Activated naive CD8-positive, alpha-beta T cell (primary cell): Measurements from ENCODE around the gene URGCP.

Experiments used
- H3K27ac Mint-ChIP-seq: one replicate; pipeline ENCODE4 v1.8.0; 2021; ENCODE audit warnings: mixed read lengths
- H3K27me3 Mint-ChIP-seq: one replicate; pipeline ENCODE4 v1.8.0; 2021; ENCODE audit warnings: mixed read lengths
- H3K36me3 Mint-ChIP-seq: one replicate; pipeline ENCODE4 v1.8.0; 2021; ENCODE audit warnings: mixed read lengths
- H3K4me1 Mint-ChIP-seq: one replicate; pipeline ENCODE4 v1.8.0; 2021; ENCODE audit warnings: low read depth, mixed read lengths
- H3K4me3 Mint-ChIP-seq: one replicate; pipeline ENCODE4 v1.8.0; 2021; ENCODE audit warnings: mild to moderate bottlenecking, mixed read lengths
- H3K9me3 Mint-ChIP-seq: one replicate; pipeline ENCODE4 v1.8.0; 2021; ENCODE audit warnings: low read depth, mixed read lengths

The URGCP gene, protein sequence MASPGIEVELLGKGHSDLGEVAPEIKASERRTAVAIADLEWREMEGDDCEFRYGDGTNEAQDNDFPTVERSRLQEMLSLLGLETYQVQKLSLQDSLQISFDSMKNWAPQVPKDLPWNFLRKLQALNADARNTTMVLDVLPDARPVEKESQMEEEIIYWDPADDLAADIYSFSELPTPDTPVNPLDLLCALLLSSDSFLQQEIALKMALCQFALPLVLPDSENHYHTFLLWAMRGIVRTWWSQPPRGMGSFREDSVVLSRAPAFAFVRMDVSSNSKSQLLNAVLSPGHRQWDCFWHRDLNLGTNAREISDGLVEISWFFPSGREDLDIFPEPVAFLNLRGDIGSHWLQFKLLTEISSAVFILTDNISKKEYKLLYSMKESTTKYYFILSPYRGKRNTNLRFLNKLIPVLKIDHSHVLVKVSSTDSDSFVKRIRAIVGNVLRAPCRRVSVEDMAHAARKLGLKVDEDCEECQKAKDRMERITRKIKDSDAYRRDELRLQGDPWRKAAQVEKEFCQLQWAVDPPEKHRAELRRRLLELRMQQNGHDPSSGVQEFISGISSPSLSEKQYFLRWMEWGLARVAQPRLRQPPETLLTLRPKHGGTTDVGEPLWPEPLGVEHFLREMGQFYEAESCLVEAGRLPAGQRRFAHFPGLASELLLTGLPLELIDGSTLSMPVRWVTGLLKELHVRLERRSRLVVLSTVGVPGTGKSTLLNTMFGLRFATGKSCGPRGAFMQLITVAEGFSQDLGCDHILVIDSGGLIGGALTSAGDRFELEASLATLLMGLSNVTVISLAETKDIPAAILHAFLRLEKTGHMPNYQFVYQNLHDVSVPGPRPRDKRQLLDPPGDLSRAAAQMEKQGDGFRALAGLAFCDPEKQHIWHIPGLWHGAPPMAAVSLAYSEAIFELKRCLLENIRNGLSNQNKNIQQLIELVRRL

GRCh38 chr7:43906331-43907010 is at the start of gene URGCP:
Gene URGCP (minus strand): TSS chr7:43906596. CDS start chr7:43906575, 21 bp downstream.
- no peaks in the 10 kb centered on the region for H3K9me3 Mint-ChIP-seq
- H3K36me3 Mint-ChIP-seq, result no peaks in the 10 kb centered on the region
- peak within 1 kb of the TSS; percentile 94 for H3K27ac Mint-ChIP-seq
- peaks cover 40% of the 10 kb centered on the region for H3K4me1 Mint-ChIP-seq
- peak within 1 kb of the TSS; percentile 94 for H3K4me3 Mint-ChIP-seq
- H3K27me3 Mint-ChIP-seq, result no peaks in the 10 kb centered on the region

GRCh38 chr7:43956027-43956426 is 49.6 kb upstream of the URGCP start:
- Mint-ChIP-seq H3K4me3 (no peak overlapping the region), H3K36me3 (peaks cover 12% of the 10 kb centered on the region), H3K27ac (peak overlapping the region; percentile 4), H3K9me3 (no peaks in the 10 kb centered on the region), H3K27me3 (no peaks in the 10 kb centered on the region), H3K4me1 (peaks cover 11% of the 10 kb centered on the region)

- no peaks in the 10 kb centered on the region for H3K9me3 Mint-ChIP-seq
- H3K4me3 Mint-ChIP-seq, result no peak overlapping the region
- no peak overlapping the region for H3K27ac Mint-ChIP-seq
- peaks cover 7% of the 10 kb centered on the region for H3K36me3 Mint-ChIP-seq
- H3K27me3 Mint-ChIP-seq, result no peaks in the 10 kb centered on the region
- peaks cover 11% of the 10 kb centered on the region for H3K4me1 Mint-ChIP-seq
Measured at GRCh38 chr7:43954524-43955228, 48.3 kb upstream of the URGCP start.

GRCh38 chr7:43953071-43953470 is 46.7 kb upstream of the URGCP start:
- no peak overlapping the region for H3K4me3 Mint-ChIP-seq
- H3K36me3 Mint-ChIP-seq, result peaks cover 4% of the 10 kb centered on the region
- H3K9me3 Mint-ChIP-seq, result no peaks in the 10 kb centered on the region
- H3K27ac Mint-ChIP-seq, result peak overlapping the region; percentile 50
- no peaks in the 10 kb centered on the region for H3K27me3 Mint-ChIP-seq
- peaks cover 11% of the 10 kb centered on the region for H3K4me1 Mint-ChIP-seq

DNA sequence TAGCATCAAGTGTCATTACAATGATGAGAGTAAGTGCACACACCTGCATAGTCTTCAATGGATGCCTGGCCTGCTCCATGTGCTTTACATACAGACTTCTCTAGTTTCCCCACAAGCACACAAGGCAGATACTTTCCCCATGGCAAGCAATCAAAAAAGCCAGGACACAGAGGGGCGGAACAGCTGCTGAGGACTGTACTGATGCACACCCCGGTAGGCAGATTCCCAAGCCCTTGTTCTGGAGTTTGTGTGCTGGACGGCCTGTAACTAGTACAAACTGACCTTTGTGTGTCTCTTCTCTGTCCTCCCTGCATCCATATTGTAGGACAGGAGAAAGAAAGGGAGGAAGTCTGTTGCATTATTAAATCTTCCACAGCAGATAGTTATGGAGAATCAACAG is 45.6 kb upstream of the URGCP start:
- Mint-ChIP-seq H3K36me3 (peaks cover 8% of the 10 kb centered on the region), H3K4me1 (peaks cover 11% of the 10 kb centered on the region), H3K4me3 (no peak overlapping the region), H3K9me3 (no peaks in the 10 kb centered on the region), H3K27me3 (no peaks in the 10 kb centered on the region), H3K27ac (no peak overlapping the region)

GRCh38 chr7:43944286-43944685 is 37.9 kb upstream of the URGCP start:
- no peak overlapping the region for H3K27ac Mint-ChIP-seq
- no peaks in the 10 kb centered on the region for H3K27me3 Mint-ChIP-seq
- no peaks in the 10 kb centered on the region for H3K4me1 Mint-ChIP-seq
- no peak overlapping the region for H3K4me3 Mint-ChIP-seq
- no peaks in the 10 kb centered on the region for H3K9me3 Mint-ChIP-seq
- peaks cover 6% of the 10 kb centered on the region for H3K36me3 Mint-ChIP-seq

DNA sequence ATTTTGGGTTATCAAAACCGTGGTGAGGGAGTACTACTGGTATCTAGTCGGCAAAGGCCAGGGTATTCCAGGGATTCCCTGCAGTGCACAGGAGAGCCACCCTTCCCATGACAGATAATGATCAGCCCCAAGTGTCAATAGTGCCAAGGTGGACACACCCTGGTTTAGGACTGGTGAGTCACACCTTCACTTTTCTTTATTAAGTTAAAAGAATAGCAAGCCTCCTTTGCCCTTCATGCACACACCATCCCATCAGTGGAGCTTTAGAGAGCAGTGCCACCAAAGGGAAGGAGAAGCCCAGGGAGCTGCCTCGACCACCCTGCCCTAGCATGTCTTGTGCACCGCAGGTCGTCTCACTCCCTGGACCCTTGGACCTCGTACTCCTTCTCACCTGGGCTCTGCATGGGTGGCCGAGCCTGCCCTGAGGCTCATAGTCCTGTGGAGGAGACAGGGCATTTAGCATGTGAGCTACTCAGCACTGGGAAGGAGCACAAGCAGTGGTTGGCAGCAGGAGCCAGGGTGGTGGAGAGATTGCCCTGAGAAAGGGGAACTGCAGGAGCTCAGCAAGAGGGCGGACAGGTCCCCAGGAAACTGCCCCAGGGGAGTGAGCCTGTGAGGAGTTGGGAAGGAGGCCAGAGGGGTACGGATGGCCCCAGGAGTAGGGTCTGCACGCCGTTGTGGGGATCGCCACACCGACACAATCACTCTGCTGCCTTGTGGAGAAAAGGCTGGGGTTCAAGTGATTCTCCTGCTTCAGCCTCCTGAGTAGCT is 37.2 kb upstream of the URGCP start:
- Mint-ChIP-seq H3K36me3 (peaks cover 6% of the 10 kb centered on the region), H3K4me3 (no peak overlapping the region), H3K9me3 (no peaks in the 10 kb centered on the region), H3K27ac (no peak overlapping the region), H3K27me3 (no peaks in the 10 kb centered on the region), H3K4me1 (no peaks in the 10 kb centered on the region)

GRCh38 chr7:43942997-43943396 is 36.6 kb upstream of the URGCP start:
- H3K27me3 Mint-ChIP-seq, result no peaks in the 10 kb centered on the region
- no peaks in the 10 kb centered on the region for H3K9me3 Mint-ChIP-seq
- no peaks in the 10 kb centered on the region for H3K4me1 Mint-ChIP-seq
- H3K36me3 Mint-ChIP-seq, result peaks cover 6% of the 10 kb centered on the region
- no peak overlapping the region for H3K4me3 Mint-ChIP-seq
- no peak overlapping the region for H3K27ac Mint-ChIP-seq

DNA sequence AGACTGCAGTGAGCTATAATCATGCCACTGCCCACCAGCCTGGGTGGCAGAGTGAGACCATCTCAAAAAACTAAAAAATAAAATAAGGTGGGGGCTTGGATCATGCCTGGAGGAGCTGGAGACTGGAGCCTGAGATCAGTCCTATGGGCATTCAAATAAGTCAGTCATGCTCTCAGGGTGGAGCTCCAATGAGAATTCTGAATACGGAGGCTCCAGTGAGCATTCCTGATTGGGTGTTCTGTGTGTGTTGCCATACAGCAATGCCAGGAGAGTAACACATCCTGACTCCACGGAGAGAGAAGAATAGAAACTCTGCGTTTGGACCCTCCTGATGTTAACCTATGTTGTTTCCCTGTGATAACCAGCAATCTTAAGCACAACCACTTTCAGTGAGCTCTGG is 35.9 kb upstream of the URGCP start:
- no peaks in the 10 kb centered on the region for H3K27me3 Mint-ChIP-seq
- no peaks in the 10 kb centered on the region for H3K9me3 Mint-ChIP-seq
- H3K27ac Mint-ChIP-seq, result no peak overlapping the region
- H3K36me3 Mint-ChIP-seq, result peaks cover 2% of the 10 kb centered on the region
- H3K4me1 Mint-ChIP-seq, result no peaks in the 10 kb centered on the region
- no peak overlapping the region for H3K4me3 Mint-ChIP-seq

GRCh38 chr7:43938892-43939482 is 32.6 kb upstream of the URGCP start:
- H3K9me3 Mint-ChIP-seq, result no peaks in the 10 kb centered on the region

GRCh38 chr7:43937444-43937843 is 31.0 kb upstream of the URGCP start:
- no peaks in the 10 kb centered on the region for H3K36me3 Mint-ChIP-seq
- no peaks in the 10 kb centered on the region for H3K27me3 Mint-ChIP-seq
- no peak overlapping the region for H3K4me3 Mint-ChIP-seq
- no peaks in the 10 kb centered on the region for H3K4me1 Mint-ChIP-seq
- no peak overlapping the region for H3K27ac Mint-ChIP-seq
- H3K9me3 Mint-ChIP-seq, result no peaks in the 10 kb centered on the region

More at GRCh38 chr7:43938892-43939482, 32.6 kb upstream of the URGCP start:
- Mint-ChIP-seq H3K27me3 (no peaks in the 10 kb centered on the region), H3K27ac (no peak overlapping the region), H3K4me3 (no peak overlapping the region), H3K4me1 (no peaks in the 10 kb centered on the region), H3K36me3 (no peaks in the 10 kb centered on the region)

GRCh38 chr7:43933902-43934560 is 27.6 kb upstream of the URGCP start:
- Mint-ChIP-seq H3K27ac (no peak overlapping the region), H3K4me3 (no peak overlapping the region)

DNA sequence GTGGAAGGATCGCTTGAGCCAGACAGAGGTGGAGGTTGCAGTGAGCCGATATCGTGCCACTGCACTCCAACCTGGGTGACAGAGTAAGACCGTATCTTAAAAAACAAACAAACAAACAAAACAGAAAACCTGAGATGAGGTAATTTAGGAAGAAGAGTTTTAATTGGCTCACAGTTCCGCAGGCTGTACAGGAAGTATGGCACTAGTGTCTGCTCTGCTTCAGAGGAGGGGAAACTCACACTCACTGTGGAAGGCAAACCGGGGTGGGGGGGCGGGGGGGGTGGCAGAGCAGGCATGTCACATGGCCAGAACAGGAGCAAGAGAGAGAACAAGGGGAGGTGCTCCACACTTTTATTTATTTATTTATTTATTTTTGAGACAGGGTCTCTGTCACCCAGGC is 24.9 kb upstream of the URGCP start:
- no peaks in the 10 kb centered on the region for H3K9me3 Mint-ChIP-seq
- peak overlapping the region; percentile 40 for H3K4me3 Mint-ChIP-seq
- H3K36me3 Mint-ChIP-seq, result peaks cover 4% of the 10 kb centered on the region
- no peaks in the 10 kb centered on the region for H3K27me3 Mint-ChIP-seq
- peak overlapping the region; percentile 77 for H3K27ac Mint-ChIP-seq
- peaks cover 20% of the 10 kb centered on the region for H3K4me1 Mint-ChIP-seq

More at GRCh38 chr7:43933902-43934560, 27.6 kb upstream of the URGCP start:
- Mint-ChIP-seq H3K4me1 (peaks cover 5% of the 10 kb centered on the region), H3K27me3 (no peaks in the 10 kb centered on the region), H3K36me3 (no peaks in the 10 kb centered on the region), H3K9me3 (no peaks in the 10 kb centered on the region)
